ENCODE data around the gene GPR161. TPM values are rescaled to one million over a fixed set of nuclear protein-coding genes. Genes with fewer than 3 reads are reported as not detected.

Gene GPR161
- total RNA-seq, 1 experiment from 2014 or later = 13.7 TPM

GRCh38 chr1:168100315-168101002 is 36.3 kb downstream of the GPR161 start:
- H3K36me3 ChIP-seq (ENCODE audit: control insufficient read depth in 1 of 2, insufficient read depth in 2 of 2, low read length in 2 of 2) = no peaks in the 10 kb centered on the region
- no peak for DNase-seq (ENCODE audit: low read depth, low spot score)
- RAD21 ChIA-PET (ENCODE audit: low non-redundant PET in 1 of 2, low total read pairs in 2 of 2, uncharacterized antibody in 2 of 2, unreplicated experiment in 2 of 2) = no interaction called here

More at GRCh38 chr1:168100315-168101002, 36.3 kb downstream of the GPR161 start:
- Histone ChIP-seq H3K9me2 (ENCODE audit: insufficient read depth) (no peaks in the 10 kb centered on the region), H3K79me2 (ENCODE audit: insufficient read depth, low read length) (no peaks in the 10 kb centered on the region), H3K4me2 (ENCODE audit: low read length) (peak overlapping the region; percentile 19; the same call in 1 of the 2 replicates), H3K27me3 (ENCODE audit: insufficient read depth, low read length) (no peaks in the 10 kb centered on the region), H4K20me1 (ENCODE audit: insufficient read depth) (no peaks in the 10 kb centered on the region), H2AFZ (ENCODE audit: low read depth, low read length, poor library complexity, severe bottlenecking) (no peak overlapping the region), H3K9ac (ENCODE audit: low read length) (no peak overlapping the region), H3K27ac (ENCODE audit: low read depth, low read length) (no peak overlapping the region), H3K4me1 (ENCODE audit: control insufficient read depth in 1 of 2, insufficient read depth in 2 of 2, low read length in 2 of 2) (peaks cover 2 to 7% of the 10 kb centered on the region in 2 experiments; a peak in 1 of 4 replicates), H3K9me3 (ENCODE audit: control insufficient read depth in 1 of 2, insufficient read depth in 1 of 2, low read depth in 1 of 2, low read length in 2 of 2) (no peaks in the 10 kb centered on the region), H3K4me3 (replicated peaks in 1 of 2; ENCODE audit: low read depth in 1 of 2, low read length in 2 of 2) (no peak overlapping the region)
- ChIA-PET POLR2A (no interaction called here), CTCF (interaction anchor here (0.8 kb wide), 1 partner anchor 18 kb away, joined by 3 read pairs; no protein-coding TSS in a partner anchor)
- BruUV-seq (replicated peaks) = no TSS peak
- no peak for TF ChIP-seq ZFX (IDR thresholded peaks at IDR 0.05)
- no peak for TF ChIP-seq FOSL1 (IDR thresholded peaks at IDR 0.05; ENCODE audit: low read depth)
- no peak for TF ChIP-seq SRF (IDR thresholded peaks at IDR 0.05; ENCODE audit: low read depth)
- TF ChIP-seq REST (IDR thresholded peaks at IDR 0.05; ENCODE audit: low read depth) = no peak
- TF ChIP-seq, protein P1, sequence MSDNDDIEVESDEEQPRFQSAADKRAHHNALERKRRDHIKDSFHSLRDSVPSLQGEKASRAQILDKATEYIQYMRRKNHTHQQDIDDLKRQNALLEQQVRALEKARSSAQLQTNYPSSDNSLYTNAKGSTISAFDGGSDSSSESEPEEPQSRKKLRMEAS (IDR thresholded peaks at IDR 0.05) = no peak
- TF ChIP-seq ZNF274 (IDR thresholded peaks at IDR 0.05; ENCODE audit: low read depth, low read length) = no peak
- TF ChIP-seq SP1 (IDR thresholded peaks at IDR 0.05; ENCODE audit: low read depth) = no peak
- intact Hi-C loops (cut with micrococcal nuclease) = no loop called here
- ATAC-seq = 0 out of 2 replicates have a peak, but pooled peaks have one; percentile 20
